Activated T-cell treated with anti-CD3 and anti-CD28 coated beads, Interleukin-2, amount 50 U/mL, for 1 hour (primary cell): Measurements from ENCODE around the gene GPR39.

Source experiments
- DNase-seq: peaks from one replicate; pipeline ENCODE4 v3.0.0-alpha.2; 2020

Gene GPR39

DNA sequence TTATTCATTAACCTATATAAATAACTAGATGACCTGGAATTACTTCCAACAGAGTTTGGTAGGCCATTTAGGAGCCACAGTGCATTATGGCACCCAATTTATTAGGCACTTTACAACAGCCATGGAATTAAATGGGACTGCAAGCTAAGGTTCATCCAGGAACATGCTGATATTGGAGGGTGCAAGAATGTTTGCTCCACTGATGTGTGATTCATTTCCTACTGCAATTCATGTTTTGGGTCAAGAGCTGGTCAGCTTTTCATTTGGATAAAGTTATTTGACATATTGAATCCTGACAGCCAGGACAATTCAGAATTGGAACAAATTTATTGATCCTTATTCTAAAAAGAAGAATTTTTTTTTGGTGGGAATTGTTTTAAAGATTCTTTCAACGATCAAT lies 265.2 kb downstream of the GPR39 start:
- no peak for DNase-seq

DNA sequence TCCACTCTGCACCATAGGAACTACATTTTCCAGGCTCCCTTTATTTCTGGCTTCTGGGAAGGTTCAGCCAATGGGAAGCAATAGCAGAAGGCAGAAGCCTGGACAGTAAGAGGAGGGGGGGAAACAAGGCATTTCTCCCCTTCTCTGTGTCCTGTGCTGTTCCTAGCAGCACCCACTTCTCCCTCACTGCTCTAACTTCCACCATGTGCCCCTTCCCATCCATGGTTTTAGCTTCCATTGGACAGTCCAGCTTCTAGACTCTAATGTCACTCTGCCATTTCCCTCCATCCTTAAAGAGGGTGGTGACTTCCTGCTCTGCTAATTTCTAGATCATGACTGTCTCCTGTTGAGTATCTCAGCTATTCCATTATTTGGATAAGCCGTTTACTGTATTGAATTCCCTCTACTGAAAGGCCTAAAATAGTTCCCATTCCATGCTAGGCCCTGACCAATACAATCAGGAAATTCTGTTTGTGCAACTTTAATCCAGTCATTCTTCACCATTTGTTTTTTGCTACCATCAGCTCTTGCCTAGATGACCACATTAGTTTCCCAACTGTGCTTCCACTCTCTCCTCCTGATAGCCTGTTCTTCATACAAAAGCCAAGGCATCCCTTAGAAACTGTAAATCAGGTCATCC lies 274.2 kb downstream of the GPR39 start:
- no peak for DNase-seq

DNA sequence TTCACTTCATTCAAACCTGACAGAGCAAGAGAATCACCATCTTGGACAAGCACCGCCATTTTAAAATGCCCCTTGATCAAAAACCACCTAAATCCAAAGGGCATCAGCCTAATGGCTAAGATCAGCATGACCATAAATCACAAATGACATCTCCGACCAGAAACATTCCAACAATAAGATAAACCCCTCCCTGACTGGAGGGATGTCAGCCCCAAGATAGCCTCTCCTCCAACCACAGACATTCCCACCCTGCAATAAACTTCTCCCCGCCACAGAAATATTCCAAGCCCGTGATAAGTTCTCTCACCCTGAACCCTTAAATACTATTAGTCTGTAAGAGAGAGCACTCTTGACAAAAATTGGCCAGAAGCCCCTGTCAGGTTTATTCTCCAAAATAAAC lies 275.0 kb downstream of the GPR39 start:
- DNase-seq = no peak

DNA sequence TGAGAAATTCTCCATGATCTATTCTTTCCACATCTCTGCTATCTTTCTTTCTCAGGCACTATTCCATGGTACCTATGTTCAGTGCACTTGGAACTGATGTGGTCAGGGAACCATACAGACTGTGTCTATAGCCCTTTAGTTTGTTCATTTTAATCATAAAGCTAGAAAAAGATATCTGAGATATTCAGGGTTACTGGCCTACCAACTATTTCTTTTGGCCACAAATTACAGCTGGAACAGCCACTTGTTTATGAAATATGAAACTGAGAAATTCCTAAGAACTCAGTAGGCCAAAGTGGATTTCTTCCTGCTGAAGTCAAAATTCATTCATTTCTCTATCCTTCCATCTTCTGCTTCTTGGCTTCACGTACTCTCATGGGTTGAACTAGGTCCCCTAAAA lies 276.2 kb downstream of the GPR39 start:
- no peak for DNase-seq
